HepG2 (cell line): ENCODE measurements around the gene MEG3. TPM values are rescaled to one million over a fixed set of nuclear protein-coding genes. Genes with fewer than 3 reads are reported as not detected.

Experiments
- HIC2 ChIP-seq: sonication (generic); formaldehyde crosslinking; IDR thresholded peaks from 2 replicates; pipeline ENCODE4 v1.9.0; 2022; ENCODE audit warnings: low read depth, missing genetic modification reagents
- HOXD1 ChIP-seq: sonication (generic); formaldehyde crosslinking; IDR thresholded peaks from 2 replicates; pipeline ENCODE4 v1.5.0; 2020; ENCODE audit warnings: missing genetic modification reagents
- KDM6A ChIP-seq: IDR thresholded peaks from 2 replicates; pipeline ENCODE4 v1.6.1; 2016; ENCODE audit warnings: low read depth
- NR1H2 ChIP-seq: sonication (generic); formaldehyde crosslinking; IDR thresholded peaks from 2 replicates; pipeline ENCODE4 v1.8.1; 2022; ENCODE audit warnings: low read depth, missing genetic modification reagents, borderline replicate concordance
- ZNF574 ChIP-seq: sonication (generic); formaldehyde crosslinking; IDR thresholded peaks from 2 replicates; pipeline ENCODE4 v1.4.0; 2020; ENCODE audit warnings: missing genetic modification reagents
- ZNF660 ChIP-seq: sonication (generic); formaldehyde crosslinking; IDR thresholded peaks from 2 replicates; pipeline ENCODE4 v1.5.1; 2020; ENCODE audit warnings: mild to moderate bottlenecking, low read depth, missing genetic modification reagents, borderline replicate concordance
- ZNF749 ChIP-seq: sonication (generic); formaldehyde crosslinking; IDR thresholded peaks from 2 replicates; pipeline ENCODE4 v1.8.0; 2022; ENCODE audit warnings: mild to moderate bottlenecking, missing genetic modification reagents, moderate library complexity, borderline replicate concordance
- ZSCAN12 ChIP-seq: sonication (generic); formaldehyde crosslinking; IDR thresholded peaks from 2 replicates; pipeline ENCODE4 v1.9.0; 2021; ENCODE audit warnings: mild to moderate bottlenecking, missing genetic modification reagents
- ZSCAN31 ChIP-seq: sonication (generic); formaldehyde crosslinking; IDR thresholded peaks from 2 replicates; pipeline ENCODE4 v1.5.0; 2020; ENCODE audit warnings: low read depth, mild to moderate bottlenecking, missing genetic modification reagents
- ZUFSP ChIP-seq: sonication (generic); formaldehyde crosslinking; IDR thresholded peaks from 2 replicates; pipeline ENCODE4 v1.9.0; 2021; ENCODE audit warnings: missing genetic modification reagents, mild to moderate bottlenecking, borderline replicate concordance
- polyA plus RNA-seq, 8 experiments: library from polyadenylated mRNA; depleted of rRNA in 3 of 8; stranded (reverse) in 7 of 8; unstranded in 1 of 8; fragments of >200 nt; fragmentation: Illumina TruSeq in 4 of 8; extraction: Trizol in 4 of 8; gene quantifications; 2 replicates each; pipeline versions ENCODE4 v1.2.1 to v1.2.3, GENCODE V29; 2011 to 2016; ENCODE audit warnings: low read depth in 4 of 8, missing spikeins in 1 of 8, mixed read lengths in 1 of 8; ENCODE audit not compliant: insufficient read depth in 1 of 8
- total RNA-seq, 5 experiments: library from RNA; depleted of rRNA; stranded (reverse); fragments of >200 nt; fragmentation: Illumina TruSeq; extraction: Trizol; gene quantifications; 2 replicates each; pipeline ENCODE4 v1.2.3, GENCODE V29; 2016; ENCODE audit warnings: low read depth in 1 of 5
- TF ChIP-seq, protein P1 (sequence below): sonication (generic); formaldehyde crosslinking; IDR thresholded peaks from 2 replicates; pipeline ENCODE4 v1.4.0; 2020; ENCODE audit warnings: missing genetic modification reagents
- TF ChIP-seq, protein P2 (sequence below): sonication (generic); formaldehyde crosslinking; IDR thresholded peaks from 2 replicates; pipeline ENCODE4 v1.4.0; 2020; ENCODE audit warnings: low read depth, missing genetic modification reagents

Gene MEG3
- total and polyA plus RNA-seq, 2 of the 13 experiments (the other 11 are each of a cell fraction or from before 2014, with no cell fraction given), result 0.17 TPM; not detected in 1

DNA sequence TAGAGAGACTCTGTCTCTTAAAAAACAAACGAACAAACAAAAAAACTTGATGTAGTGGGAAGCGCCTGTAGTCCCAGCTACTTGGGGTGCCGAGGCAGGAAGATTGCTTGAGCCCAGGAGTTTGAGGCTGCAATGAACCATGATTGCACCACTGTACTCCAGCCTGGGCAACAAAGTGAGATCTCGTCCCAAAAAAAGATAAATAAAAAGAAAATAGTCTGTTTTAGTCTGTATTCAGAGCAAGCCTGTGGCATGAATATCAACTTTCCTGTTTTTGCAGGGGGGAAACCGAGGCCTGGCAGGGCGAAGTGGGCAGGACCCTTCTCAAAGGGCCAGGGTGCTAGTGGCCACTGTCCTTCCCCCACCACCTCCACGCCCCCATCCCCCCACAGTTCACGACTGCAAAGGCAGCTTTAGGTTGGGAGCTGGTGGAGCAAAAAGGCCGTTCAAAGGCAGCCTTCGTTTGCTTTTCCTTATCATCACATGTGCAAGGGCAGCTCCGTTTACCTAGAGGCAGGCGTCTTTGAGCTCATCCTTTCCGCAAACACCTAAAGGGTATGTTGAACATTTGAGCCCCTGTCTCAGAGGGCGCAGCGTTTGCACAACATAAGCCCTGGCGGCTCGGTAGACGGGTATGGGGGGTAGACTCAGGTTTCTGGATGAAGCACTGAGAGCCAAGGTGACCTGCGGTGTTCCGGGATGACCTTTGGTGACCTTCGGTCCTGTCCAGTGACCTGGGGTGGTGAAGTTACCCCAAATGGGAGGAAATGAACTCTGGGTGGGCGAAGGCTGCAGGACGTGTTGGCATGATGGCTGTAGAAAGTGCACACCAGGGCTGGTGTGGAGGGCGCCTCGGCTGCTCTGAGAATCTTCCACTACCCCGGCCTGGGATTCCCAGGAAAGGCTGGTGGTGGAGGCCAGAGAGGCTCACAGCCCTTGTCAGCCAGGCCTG is 8.7 kb upstream of the MEG3 start (continued):
- TF ChIP-seq HIC2 (CRISPR knock-in tag) (peak; percentile 92), ZSCAN31 (CRISPR knock-in tag) (peak; percentile 39; the same call in 1 of the 2 replicates), ZUFSP (CRISPR knock-in tag) (no peak), NR1H2 (CRISPR knock-in tag) (no peak), ZSCAN12 (CRISPR knock-in tag) (0 out of 2 replicates have a peak, but pooled peaks have one; percentile 80), KDM6A (CRISPR knock-in tag) (peak; percentile 95), ZNF574 (CRISPR knock-in tag) (peak; percentile 88), ZNF749 (CRISPR knock-in tag) (no peak), ZNF660 (CRISPR knock-in tag) (no peak), HOXD1 (CRISPR knock-in tag) (peak; percentile 87; the same call in 1 of the 2 replicates)
- TF ChIP-seq, protein P1, sequence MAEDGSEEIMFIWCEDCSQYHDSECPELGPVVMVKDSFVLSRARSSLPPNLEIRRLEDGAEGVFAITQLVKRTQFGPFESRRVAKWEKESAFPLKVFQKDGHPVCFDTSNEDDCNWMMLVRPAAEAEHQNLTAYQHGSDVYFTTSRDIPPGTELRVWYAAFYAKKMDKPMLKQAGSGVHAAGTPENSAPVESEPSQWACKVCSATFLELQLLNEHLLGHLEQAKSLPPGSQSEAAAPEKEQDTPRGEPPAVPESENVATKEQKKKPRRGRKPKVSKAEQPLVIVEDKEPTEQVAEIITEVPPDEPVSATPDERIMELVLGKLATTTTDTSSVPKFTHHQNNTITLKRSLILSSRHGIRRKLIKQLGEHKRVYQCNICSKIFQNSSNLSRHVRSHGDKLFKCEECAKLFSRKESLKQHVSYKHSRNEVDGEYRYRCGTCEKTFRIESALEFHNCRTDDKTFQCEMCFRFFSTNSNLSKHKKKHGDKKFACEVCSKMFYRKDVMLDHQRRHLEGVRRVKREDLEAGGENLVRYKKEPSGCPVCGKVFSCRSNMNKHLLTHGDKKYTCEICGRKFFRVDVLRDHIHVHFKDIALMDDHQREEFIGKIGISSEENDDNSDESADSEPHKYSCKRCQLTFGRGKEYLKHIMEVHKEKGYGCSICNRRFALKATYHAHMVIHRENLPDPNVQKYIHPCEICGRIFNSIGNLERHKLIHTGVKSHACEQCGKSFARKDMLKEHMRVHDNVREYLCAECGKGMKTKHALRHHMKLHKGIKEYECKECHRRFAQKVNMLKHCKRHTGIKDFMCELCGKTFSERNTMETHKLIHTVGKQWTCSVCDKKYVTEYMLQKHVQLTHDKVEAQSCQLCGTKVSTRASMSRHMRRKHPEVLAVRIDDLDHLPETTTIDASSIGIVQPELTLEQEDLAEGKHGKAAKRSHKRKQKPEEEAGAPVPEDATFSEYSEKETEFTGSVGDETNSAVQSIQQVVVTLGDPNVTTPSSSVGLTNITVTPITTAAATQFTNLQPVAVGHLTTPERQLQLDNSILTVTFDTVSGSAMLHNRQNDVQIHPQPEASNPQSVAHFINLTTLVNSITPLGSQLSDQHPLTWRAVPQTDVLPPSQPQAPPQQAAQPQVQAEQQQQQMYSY (CRISPR knock-in tag), result 0 out of 2 replicates have a peak, but pooled peaks have one; percentile 22
- TF ChIP-seq, protein P2, sequence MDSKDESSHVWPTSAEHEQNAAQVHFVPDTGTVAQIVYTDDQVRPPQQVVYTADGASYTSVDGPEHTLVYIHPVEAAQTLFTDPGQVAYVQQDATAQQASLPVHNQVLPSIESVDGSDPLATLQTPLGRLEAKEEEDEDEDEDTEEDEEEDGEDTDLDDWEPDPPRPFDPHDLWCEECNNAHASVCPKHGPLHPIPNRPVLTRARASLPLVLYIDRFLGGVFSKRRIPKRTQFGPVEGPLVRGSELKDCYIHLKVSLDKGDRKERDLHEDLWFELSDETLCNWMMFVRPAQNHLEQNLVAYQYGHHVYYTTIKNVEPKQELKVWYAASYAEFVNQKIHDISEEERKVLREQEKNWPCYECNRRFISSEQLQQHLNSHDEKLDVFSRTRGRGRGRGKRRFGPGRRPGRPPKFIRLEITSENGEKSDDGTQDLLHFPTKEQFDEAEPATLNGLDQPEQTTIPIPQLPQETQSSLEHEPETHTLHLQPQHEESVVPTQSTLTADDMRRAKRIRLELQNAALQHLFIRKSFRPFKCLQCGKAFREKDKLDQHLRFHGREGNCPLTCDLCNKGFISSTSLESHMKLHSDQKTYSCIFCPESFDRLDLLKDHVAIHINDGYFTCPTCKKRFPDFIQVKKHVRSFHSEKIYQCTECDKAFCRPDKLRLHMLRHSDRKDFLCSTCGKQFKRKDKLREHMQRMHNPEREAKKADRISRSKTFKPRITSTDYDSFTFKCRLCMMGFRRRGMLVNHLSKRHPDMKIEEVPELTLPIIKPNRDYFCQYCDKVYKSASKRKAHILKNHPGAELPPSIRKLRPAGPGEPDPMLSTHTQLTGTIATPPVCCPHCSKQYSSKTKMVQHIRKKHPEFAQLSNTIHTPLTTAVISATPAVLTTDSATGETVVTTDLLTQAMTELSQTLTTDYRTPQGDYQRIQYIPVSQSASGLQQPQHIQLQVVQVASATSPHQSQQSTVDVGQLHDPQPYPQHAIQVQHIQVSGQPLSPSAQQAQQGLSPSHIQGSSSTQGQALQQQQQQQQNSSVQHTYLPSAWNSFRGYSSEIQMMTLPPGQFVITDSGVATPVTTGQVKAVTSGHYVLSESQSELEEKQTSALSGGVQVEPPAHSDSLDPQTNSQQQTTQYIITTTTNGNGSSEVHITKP, result peak; percentile 78
